ENCODE measurements around the gene SPATC1L. TPM values are rescaled to one million over a fixed set of nuclear protein-coding genes. Genes with fewer than 3 reads are reported as not detected.
"Not testable (repeated sequence)": the region's sequence is repeated elsewhere in the genome, so short reads cannot be mapped to it uniquely, and the experiment has no call there.

SPATC1L gene
- total RNA-seq, 2 experiments from 2014 or later = 4.7 to 8.3 TPM

DNA sequence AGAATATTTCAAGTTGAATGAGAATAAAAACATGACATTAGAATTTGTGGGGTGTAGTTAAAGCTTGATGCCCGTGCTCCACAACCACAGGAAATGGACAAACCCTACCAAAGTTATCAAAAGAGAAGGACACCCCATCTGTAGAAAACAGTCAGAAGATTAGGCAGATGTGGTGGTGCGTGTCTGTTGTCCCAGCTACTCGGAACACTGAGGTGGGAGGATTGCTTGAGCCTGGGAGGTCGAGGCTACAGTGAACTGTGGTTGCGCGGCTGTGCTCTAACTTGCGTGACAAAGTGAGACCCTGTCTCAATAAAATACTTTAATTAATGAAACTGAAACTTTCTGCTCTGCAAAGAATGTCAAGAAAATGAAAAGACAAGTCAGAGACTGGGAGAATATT is 1.5 kb upstream of the SPATC1L start:
- no peaks in the 10 kb centered on the region for H4K20me1 ChIP-seq (ENCODE audit: insufficient read depth, low read length)
- H3K36me3 ChIP-seq (ENCODE audit: insufficient read depth, low read length) = no peaks in the 10 kb centered on the region
- H3K4me3 ChIP-seq (ENCODE audit: low read depth, low read length, poor library complexity, severe bottlenecking) = no peak overlapping the region
- BruUV-seq (replicated peaks) = no TSS peak
- peak overlapping the region; percentile 81; the same call in 1 of the 2 replicates for H3K4me2 ChIP-seq (ENCODE audit: low read length)
- intact Hi-C loops (cut with micrococcal nuclease; ENCODE audit: unreplicated experiment) = no loop called here
- H3K9me3 ChIP-seq (ENCODE audit: low read length) = no peaks in the 10 kb centered on the region
- ChIA-PET POLR2A (interaction anchor here (0.5 kb wide), 1 partner anchor 13 kb away, joined by 6 read pairs; no protein-coding TSS in a partner anchor), CTCF (ENCODE audit: unreplicated experiment) (no interaction called here)
- H2AFZ ChIP-seq (ENCODE audit: low read length) = no peak overlapping the region
- no peaks in the 10 kb centered on the region for H3K79me2 ChIP-seq (ENCODE audit: insufficient read depth, low read depth, low read length)
- H3K27ac ChIP-seq (ENCODE audit: low read depth, low read length, poor library complexity, severe bottlenecking) = no peak overlapping the region
- no peak for TF ChIP-seq EZH2phosphoT487 (IDR thresholded peaks at IDR 0.05; ENCODE audit: borderline replicate concordance, low read depth, low read length)
- TF ChIP-seq, protein P1, sequence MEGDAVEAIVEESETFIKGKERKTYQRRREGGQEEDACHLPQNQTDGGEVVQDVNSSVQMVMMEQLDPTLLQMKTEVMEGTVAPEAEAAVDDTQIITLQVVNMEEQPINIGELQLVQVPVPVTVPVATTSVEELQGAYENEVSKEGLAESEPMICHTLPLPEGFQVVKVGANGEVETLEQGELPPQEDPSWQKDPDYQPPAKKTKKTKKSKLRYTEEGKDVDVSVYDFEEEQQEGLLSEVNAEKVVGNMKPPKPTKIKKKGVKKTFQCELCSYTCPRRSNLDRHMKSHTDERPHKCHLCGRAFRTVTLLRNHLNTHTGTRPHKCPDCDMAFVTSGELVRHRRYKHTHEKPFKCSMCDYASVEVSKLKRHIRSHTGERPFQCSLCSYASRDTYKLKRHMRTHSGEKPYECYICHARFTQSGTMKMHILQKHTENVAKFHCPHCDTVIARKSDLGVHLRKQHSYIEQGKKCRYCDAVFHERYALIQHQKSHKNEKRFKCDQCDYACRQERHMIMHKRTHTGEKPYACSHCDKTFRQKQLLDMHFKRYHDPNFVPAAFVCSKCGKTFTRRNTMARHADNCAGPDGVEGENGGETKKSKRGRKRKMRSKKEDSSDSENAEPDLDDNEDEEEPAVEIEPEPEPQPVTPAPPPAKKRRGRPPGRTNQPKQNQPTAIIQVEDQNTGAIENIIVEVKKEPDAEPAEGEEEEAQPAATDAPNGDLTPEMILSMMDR (conservative IDR thresholded peaks at IDR 0.05; ENCODE audit: low read length) = no peak
- no peaks in the 10 kb centered on the region for H3K9me2 ChIP-seq (ENCODE audit: insufficient read depth, low read length)
- DNase-seq (ENCODE audit: low spot score) = no peak
- peaks cover 6% of the 10 kb centered on the region for H3K4me1 ChIP-seq (ENCODE audit: insufficient read depth, low read length, poor library complexity, severe bottlenecking)

DNA sequence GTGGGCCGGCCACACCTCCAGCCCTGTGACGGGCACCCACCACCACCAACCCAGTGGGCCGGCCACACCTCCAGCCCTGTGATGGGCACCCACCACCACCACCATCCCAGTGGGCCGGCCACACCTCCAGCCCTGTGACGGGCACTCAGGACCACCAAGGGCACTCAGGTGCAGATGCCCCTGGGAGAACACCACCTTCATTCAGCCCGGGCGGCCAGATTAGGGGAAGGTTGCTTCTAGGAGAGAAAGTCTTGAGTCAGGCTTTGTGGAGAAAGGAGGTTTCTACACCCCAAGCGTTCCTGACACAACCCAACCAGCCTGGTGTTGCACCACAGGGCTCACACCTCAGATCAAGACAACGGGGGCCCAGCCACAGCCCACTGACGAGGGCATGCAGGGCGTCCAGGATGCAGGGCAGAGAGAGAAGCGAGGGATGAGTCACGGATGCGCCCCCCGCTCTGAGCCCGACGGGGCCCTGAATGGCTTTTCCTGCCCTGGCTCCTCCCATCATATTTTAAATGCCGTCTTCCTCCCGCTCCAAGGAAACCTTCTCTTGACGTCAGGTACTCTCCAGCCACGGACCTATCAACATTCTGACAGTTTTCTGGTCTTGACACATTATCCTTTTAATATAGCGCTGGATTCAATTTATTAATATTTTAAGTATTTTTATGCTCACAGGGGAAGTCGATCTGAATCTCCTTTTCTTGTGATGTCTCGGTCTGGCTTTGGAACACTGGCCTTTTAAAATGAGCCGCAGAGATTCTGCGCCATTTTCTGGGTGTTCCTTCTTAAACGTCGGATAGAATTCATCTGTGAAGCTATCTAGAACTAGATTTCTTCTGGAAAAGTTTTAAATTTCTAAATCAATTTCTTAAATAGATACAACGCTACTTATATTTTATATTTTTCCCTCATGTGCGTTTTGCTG is 631 bp upstream of the SPATC1L start:
- no TSS peak for BruUV-seq (replicated peaks)
- TF ChIP-seq, protein P1 (conservative IDR thresholded peaks at IDR 0.05; ENCODE audit: low read length) = no peak
- TF ChIP-seq EZH2phosphoT487 (IDR thresholded peaks at IDR 0.05; ENCODE audit: borderline replicate concordance, low read depth, low read length) = no peak
- POLR2A ChIA-PET = no interaction called here
- peak; percentile 52 for DNase-seq (ENCODE audit: low spot score)
- Histone ChIP-seq H3K4me3 (ENCODE audit: low read depth, low read length, poor library complexity, severe bottlenecking) (peak overlapping the region; percentile 68), H3K9me2 (ENCODE audit: insufficient read depth, low read length) (no peaks in the 10 kb centered on the region), H3K79me2 (ENCODE audit: insufficient read depth, low read depth, low read length) (no peaks in the 10 kb centered on the region), H3K9me3 (ENCODE audit: low read length) (no peaks in the 10 kb centered on the region), H3K4me1 (ENCODE audit: insufficient read depth, low read length, poor library complexity, severe bottlenecking) (peaks cover 13% of the 10 kb centered on the region), H3K36me3 (ENCODE audit: insufficient read depth, low read length) (no peaks in the 10 kb centered on the region), H3K27ac (ENCODE audit: low read depth, low read length, poor library complexity, severe bottlenecking) (no peak overlapping the region), H2AFZ (ENCODE audit: low read length) (peak overlapping the region; percentile 73; the same call in 1 of the 2 replicates), H4K20me1 (ENCODE audit: insufficient read depth, low read length) (no peaks in the 10 kb centered on the region), H3K4me2 (ENCODE audit: low read length) (peak overlapping the region; percentile 81)
- CTCF ChIA-PET (ENCODE audit: unreplicated experiment) = no interaction called here
- intact Hi-C loops (cut with micrococcal nuclease; ENCODE audit: unreplicated experiment) = no loop called here

DNA sequence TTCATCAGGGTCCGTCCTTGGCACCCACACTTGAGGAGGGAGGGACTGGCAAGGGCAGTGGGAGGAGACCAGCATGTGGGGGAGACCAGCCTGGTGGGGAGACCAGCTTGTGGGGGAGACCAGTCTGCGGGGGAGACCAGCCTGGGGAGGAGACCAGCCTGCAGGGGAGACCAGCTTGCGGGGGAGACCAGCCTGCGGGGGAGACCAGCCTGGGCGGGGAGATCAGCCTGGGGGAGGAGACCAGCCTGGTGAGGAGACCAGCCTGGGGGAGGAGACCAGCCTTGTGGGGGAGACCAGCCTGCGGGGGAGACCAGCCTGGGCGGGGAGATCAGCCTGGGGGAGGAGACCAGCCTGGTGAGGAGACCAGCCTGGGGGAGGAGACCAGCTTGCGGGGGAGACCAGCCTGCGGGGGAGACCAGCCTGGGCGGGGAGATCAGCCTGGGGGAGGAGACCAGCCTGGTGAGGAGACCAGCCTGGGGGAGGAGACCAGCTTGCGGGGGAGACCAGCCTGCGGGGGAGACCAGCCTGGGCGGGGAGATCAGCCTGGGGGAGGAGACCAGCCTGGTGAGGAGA is 836 bp downstream of the SPATC1L start:
- H3K9me2 ChIP-seq (ENCODE audit: insufficient read depth, low read length); H4K20me1 ChIP-seq (ENCODE audit: insufficient read depth, low read length); CTCF ChIA-PET (ENCODE audit: unreplicated experiment); DNase-seq (ENCODE audit: low spot score); BruUV-seq (replicated peaks); H3K27ac ChIP-seq (ENCODE audit: low read depth, low read length, poor library complexity, severe bottlenecking); H2AFZ ChIP-seq (ENCODE audit: low read length); intact Hi-C loops (cut with micrococcal nuclease; ENCODE audit: unreplicated experiment); H3K79me2 ChIP-seq (ENCODE audit: insufficient read depth, low read depth, low read length); H3K36me3 ChIP-seq (ENCODE audit: insufficient read depth, low read length); H3K9me3 ChIP-seq (ENCODE audit: low read length): not testable (repeated sequence)
- Histone ChIP-seq H3K4me1 (ENCODE audit: insufficient read depth, low read length, poor library complexity, severe bottlenecking) (peaks cover 13% of the 10 kb centered on the region), H3K4me3 (ENCODE audit: low read depth, low read length, poor library complexity, severe bottlenecking) (peak overlapping the region; percentile 77), H3K4me2 (ENCODE audit: low read length) (peak overlapping the region; percentile 77; the same call in 1 of the 2 replicates)
- POLR2A ChIA-PET = interaction anchor here (0.6 kb wide), 1 partner anchor 68 kb away, joined by 3 read pairs; no protein-coding TSS in a partner anchor

All from OCI-LY7 (cell line).